Endothelial cell of umbilical vein (primary cell): ENCODE results near the gene EPB41L2. TPM values are rescaled to one million over a fixed set of nuclear protein-coding genes. Genes with fewer than 3 reads are reported as not detected.

Source experiments
- BruUV-seq: library from RNA; stranded (reverse); fragments of 400-500 nt; replicated peaks from 2 replicates; lab custom pipeline; 2021; lab: Mats Ljungman, UMichigan
- CTCF ChIA-PET: fragments of 300-600, 350-600 bp; sonication (Branson Sonifier 250); formaldehyde crosslinking; loops from one replicate; lab custom pipeline; 2021; ENCODE audit warnings: antibody characterized with exemption, inconsistent platforms; lab: Charles Lee
- POLR2A ChIA-PET: fragments of 300-600, 350-600 bp; sonication (Branson Sonifier 250); formaldehyde crosslinking; loops from one replicate; lab custom pipeline; 2021; ENCODE audit warnings: antibody characterized with exemption, inconsistent platforms; lab: Charles Lee
- DNase-seq: peaks from one replicate; pipeline ENCODE4 v3.0.0-alpha.2; 2011; ENCODE audit warnings: low read depth, low spot score
- FAIRE-seq: peaks from 2 replicates; lab custom pipeline; 2011; peaks lifted over from hg19 to GRCh38; lab: Jason Lieb, UNC
- H2AFZ ChIP-seq: 2 replicates; pipeline ENCODE4 v1.6.0; 2012; ENCODE audit warnings: low read depth, low read length, control low read depth, inconsistent platforms
- H3K27ac ChIP-seq: 2 replicates; pipeline ENCODE4 v1.5.1; 2011; ENCODE audit warnings: low read depth, mild to moderate bottlenecking, control low read depth, low read length, moderate library complexity; ENCODE audit not compliant: insufficient read depth
- H3K27me3 ChIP-seq, 2 experiments: 2 replicates each; pipeline versions ENCODE4 v1.6.0 to v1.6.1; 2011; ENCODE audit warnings: low read length in 2 of 2, mixed read lengths in 1 of 2; ENCODE audit not compliant: control insufficient read depth in 2 of 2, insufficient read depth in 2 of 2
- H3K36me3 ChIP-seq, 2 experiments: 2 replicates in 1 of 2; 3 replicates in 1 of 2; pipeline ENCODE4 v1.5.1; 2011; ENCODE audit warnings: low read length in 2 of 2, mild to moderate bottlenecking in 1 of 2, moderate library complexity in 1 of 2; ENCODE audit not compliant: control insufficient read depth in 2 of 2, insufficient read depth in 2 of 2; ENCODE audit errors: extremely low read depth in 1 of 2
- H3K4me1 ChIP-seq: 3 replicates; pipeline ENCODE4 v1.5.1; 2011; ENCODE audit warnings: mild to moderate bottlenecking, low read length; ENCODE audit not compliant: control insufficient read depth, insufficient read depth; ENCODE audit errors: extremely low read depth
- H3K4me2 ChIP-seq: 2 replicates; pipeline ENCODE4 v1.6.1; 2011; ENCODE audit warnings: low read length, control low read depth, mixed read lengths; ENCODE audit not compliant: insufficient read depth
- H3K4me3 ChIP-seq, 3 experiments: fragments of 200-600 bp in 1 of 3; sonication (generic), shearing (Covaris generic) in 1 of 3; replicated peaks in 1 of 3; 2 replicates each; pipeline ENCODE4 v1.5.1; 2011 to 2016; ENCODE audit warnings: control low read depth in 3 of 3, low read length in 3 of 3, mild to moderate bottlenecking in 2 of 3, inconsistent platforms in 1 of 3, low read depth in 1 of 3, moderate library complexity in 1 of 3; ENCODE audit not compliant: insufficient read depth in 1 of 3
- H3K79me2 ChIP-seq: 2 replicates; pipeline ENCODE4 v1.6.0; 2012; ENCODE audit warnings: low read length, inconsistent platforms; ENCODE audit not compliant: control insufficient read depth, insufficient read depth
- H3K9ac ChIP-seq: replicated peaks from 2 replicates; pipeline ENCODE3; 2011; ENCODE audit warnings: low read length, control low read depth; ENCODE audit not compliant: insufficient read depth; ENCODE audit errors: extremely low read depth
- H3K9me1 ChIP-seq: replicated peaks from 3 replicates; pipeline ENCODE4 v1.6.0; 2011; ENCODE audit warnings: mild to moderate bottlenecking, low read length; ENCODE audit not compliant: control insufficient read depth, insufficient read depth; ENCODE audit errors: extremely low read depth
- H3K9me3 ChIP-seq: replicated peaks from 2 replicates; pipeline ENCODE4 v1.5.1; 2012; ENCODE audit warnings: low read length, inconsistent platforms; ENCODE audit not compliant: control insufficient read depth, insufficient read depth
- H4K20me1 ChIP-seq: replicated peaks from 2 replicates; pipeline ENCODE3; 2011; ENCODE audit warnings: mild to moderate bottlenecking, low read length; ENCODE audit not compliant: control insufficient read depth, insufficient read depth; ENCODE audit errors: extremely low read depth
- EZH2 ChIP-seq: IDR thresholded peaks from 2 replicates; pipeline ENCODE4 v1.6.1; 2012; ENCODE audit warnings: borderline replicate concordance, low read depth, mild to moderate bottlenecking, moderate library complexity, low read length, inconsistent platforms; ENCODE audit not compliant: severe bottlenecking
- FOS ChIP-seq: IDR thresholded peaks from 2 replicates; pipeline ENCODE4 v1.6.1; 2011; ENCODE audit warnings: mild to moderate bottlenecking, low read length, moderate library complexity, borderline replicate concordance; ENCODE audit not compliant: insufficient read depth
- GATA2 ChIP-seq: IDR thresholded peaks from 2 replicates; pipeline ENCODE4 v1.7.0; 2011; ENCODE audit warnings: low read depth, mild to moderate bottlenecking, moderate library complexity, mixed read lengths, low read length; ENCODE audit not compliant: insufficient read length, insufficient read depth
- JUN ChIP-seq: IDR thresholded peaks from 2 replicates; pipeline ENCODE4 v1.6.1; 2011; ENCODE audit warnings: borderline replicate concordance, low read depth; ENCODE audit not compliant: insufficient read length, insufficient read depth
- MYC ChIP-seq: IDR thresholded peaks from one replicate; pipeline ENCODE4 v1.6.1; 2011; ENCODE audit warnings: mild to moderate bottlenecking, low read depth, low read length
- POLR2A ChIP-seq: IDR thresholded peaks from 2 replicates; pipeline ENCODE4 v1.6.1; 2012; ENCODE audit warnings: low read depth, mild to moderate bottlenecking, control low read depth, low read length
- POLR2AphosphoS5 ChIP-seq: IDR thresholded peaks from 2 replicates; pipeline ENCODE4 v1.6.1; 2012; ENCODE audit warnings: low read depth, mild to moderate bottlenecking, control low read depth, low read length, moderate library complexity; ENCODE audit not compliant: insufficient read depth
- dilution Hi-C: fragments of 300-500 bp; cut with MboI; formaldehyde crosslinking; loops from one replicate; pipeline ENCODE4 v1.15.0; 2019; ENCODE audit warnings: low sequenced_read_pairs; ENCODE audit not compliant: extremely low pct_ligation_motif_present
- intact Hi-C: fragments of 100-400 bp; cut with micrococcal nuclease; formaldehyde crosslinking; loops from one replicate; pipeline ENCODE4 v1.10.0; 2022
- polyA plus RNA-seq, 4 experiments: library from polyadenylated mRNA; depleted of rRNA in 3 of 4; stranded (reverse) in 3 of 4; unstranded in 1 of 4; fragments of >200 nt; gene quantifications; 2 replicates each; pipeline versions ENCODE4 v1.2.1 to v1.2.3, GENCODE V29; 2011 to 2012; ENCODE audit warnings: missing spikeins in 1 of 4
- total RNA-seq: library from RNA; stranded (reverse); gene quantifications from 2 replicates; pipeline ENCODE4 v1.2.3, GENCODE V29; 2021
- TF ChIP-seq, protein P1 (sequence below): IDR thresholded peaks from 2 replicates; pipeline ENCODE4 v1.6.1; 2011; ENCODE audit not compliant: insufficient read depth, insufficient read length
- TF ChIP-seq, protein P2 (sequence below), 2 donors: IDR thresholded peaks; 1 replicate in 1 of 2; 2 replicates in 1 of 2; pipeline ENCODE4 v1.5.1; 2011; ENCODE audit warnings: low read length in 2 of 2, mild to moderate bottlenecking in 2 of 2, moderate library complexity in 2 of 2, control low read depth in 1 of 2, inconsistent platforms in 1 of 2, low read depth in 1 of 2; ENCODE audit not compliant: insufficient read depth in 1 of 2; ENCODE audit errors: extremely low read depth in 1 of 2

Gene EPB41L2
- total and polyA plus RNA-seq, 2 donors (not counting 3 experiments of a cell fraction or from before 2014, with no cell fraction given), result 26.5 to 87.7 TPM

DNA sequence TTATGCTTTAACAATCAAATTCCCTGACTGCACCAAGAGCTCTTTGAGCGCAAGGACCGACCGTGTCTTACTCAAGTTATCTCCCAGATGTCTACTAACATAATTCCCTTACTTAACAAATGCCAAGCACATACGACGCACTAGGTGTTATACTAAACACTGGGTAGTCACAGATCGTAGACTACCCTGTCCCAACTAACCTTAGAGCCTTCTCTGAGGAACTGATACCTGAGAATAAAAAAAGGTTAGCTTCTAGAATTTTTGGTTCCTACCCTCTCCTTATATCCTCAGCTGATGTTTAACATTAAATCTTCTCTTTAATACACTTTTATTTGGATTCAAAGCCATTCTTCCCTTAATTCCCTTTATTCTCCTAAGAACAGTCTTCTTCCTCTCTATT, 38.5 kb downstream of the EPB41L2 start:
- DNase-seq (no peak), FAIRE-seq (no peak)
- intact Hi-C loops (loop anchor here (1.0 kb wide), 1 partner anchor 8 kb away; no protein-coding TSS in a partner anchor), dilution Hi-C loops (no loop called here)
- H3K36me3 ChIP-seq, result no peaks in the 10 kb centered on the region
- H3K4me3 ChIP-seq, result no peak overlapping the region
- ChIA-PET POLR2A (interaction anchor here (1.0 kb wide), 1 partner anchor 39 kb away, joined by 4 read pairs; the partner anchor contains the start of gene EPB41L2), CTCF (interaction anchor here (0.8 to 1.6 kb wide), 3 partner anchors 11 to 26 kb away, joined by 3 to 4 read pairs (median 3); no protein-coding TSS in a partner anchor)
- peaks cover 4% of the 10 kb centered on the region for H3K4me1 ChIP-seq
- H3K9me3 ChIP-seq, result no peaks in the 10 kb centered on the region
- no peak overlapping the region for H2AFZ ChIP-seq
- H3K27me3 ChIP-seq, result no peaks in the 10 kb centered on the region
- TF ChIP-seq JUN (no peak), GATA2 (no peak), FOS (no peak), MYC (no peak), POLR2AphosphoS5 (no peak), POLR2A (no peak), EZH2 (no peak)
- TF ChIP-seq, protein P1, sequence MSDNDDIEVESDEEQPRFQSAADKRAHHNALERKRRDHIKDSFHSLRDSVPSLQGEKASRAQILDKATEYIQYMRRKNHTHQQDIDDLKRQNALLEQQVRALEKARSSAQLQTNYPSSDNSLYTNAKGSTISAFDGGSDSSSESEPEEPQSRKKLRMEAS, result no peak
- TF ChIP-seq, protein P2, sequence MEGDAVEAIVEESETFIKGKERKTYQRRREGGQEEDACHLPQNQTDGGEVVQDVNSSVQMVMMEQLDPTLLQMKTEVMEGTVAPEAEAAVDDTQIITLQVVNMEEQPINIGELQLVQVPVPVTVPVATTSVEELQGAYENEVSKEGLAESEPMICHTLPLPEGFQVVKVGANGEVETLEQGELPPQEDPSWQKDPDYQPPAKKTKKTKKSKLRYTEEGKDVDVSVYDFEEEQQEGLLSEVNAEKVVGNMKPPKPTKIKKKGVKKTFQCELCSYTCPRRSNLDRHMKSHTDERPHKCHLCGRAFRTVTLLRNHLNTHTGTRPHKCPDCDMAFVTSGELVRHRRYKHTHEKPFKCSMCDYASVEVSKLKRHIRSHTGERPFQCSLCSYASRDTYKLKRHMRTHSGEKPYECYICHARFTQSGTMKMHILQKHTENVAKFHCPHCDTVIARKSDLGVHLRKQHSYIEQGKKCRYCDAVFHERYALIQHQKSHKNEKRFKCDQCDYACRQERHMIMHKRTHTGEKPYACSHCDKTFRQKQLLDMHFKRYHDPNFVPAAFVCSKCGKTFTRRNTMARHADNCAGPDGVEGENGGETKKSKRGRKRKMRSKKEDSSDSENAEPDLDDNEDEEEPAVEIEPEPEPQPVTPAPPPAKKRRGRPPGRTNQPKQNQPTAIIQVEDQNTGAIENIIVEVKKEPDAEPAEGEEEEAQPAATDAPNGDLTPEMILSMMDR (IDR thresholded peaks at IDR 0.05; ENCODE audit: extremely low read depth in 1 of 2, insufficient read depth in 1 of 2, low read depth in 1 of 2, low read length in 2 of 2), result no peak
- no TSS peak for BruUV-seq
- no peak overlapping the region for H3K9ac ChIP-seq
- H3K9me1 ChIP-seq, result no peaks in the 10 kb centered on the region
- H3K4me2 ChIP-seq, result no peak overlapping the region
- peaks cover 51% of the 10 kb centered on the region for H3K79me2 ChIP-seq
- H3K27ac ChIP-seq, result no peak overlapping the region
- no peaks in the 10 kb centered on the region for H4K20me1 ChIP-seq
